HG03025 (cell line): ENCODE measurements around the gene XYLT1.

Experiments used
- ATAC-seq: cut with Tn5 transposase; IDR thresholded peaks from one replicate; pipeline ENCODE4 v1.9.1; 2021; ENCODE audit warnings: mild to moderate bottlenecking, moderate library complexity; ENCODE audit not compliant: unreplicated experiment, low FRiP score

Gene XYLT1

GRCh38 chr16:17272716-17273115 lies 198.0 kb downstream of the XYLT1 start:
- ATAC-seq, result no peak

GRCh38 chr16:17271687-17272086 lies 199.1 kb downstream of the XYLT1 start:
- ATAC-seq, result no peak

- ATAC-seq, result no peak
Measured at GRCh38 chr16:17270683-17271109, 200.1 kb downstream of the XYLT1 start.

GRCh38 chr16:17270111-17270510 lies 200.6 kb downstream of the XYLT1 start:
- no peak for ATAC-seq

- no peak for ATAC-seq
Measured at GRCh38 chr16:17269439-17269838, 201.3 kb downstream of the XYLT1 start.

GRCh38 chr16:17266608-17267313 lies 204.0 kb downstream of the XYLT1 start:
- ATAC-seq, result no peak

- no peak for ATAC-seq
Measured at GRCh38 chr16:17265154-17265553, 205.6 kb downstream of the XYLT1 start.

- no peak for ATAC-seq
Measured at GRCh38 chr16:17261197-17261858, 209.4 kb downstream of the XYLT1 start.

- no peak for ATAC-seq
Measured at GRCh38 chr16:17260276-17260849, 210.4 kb downstream of the XYLT1 start.

GRCh38 chr16:17259751-17260270 lies 210.9 kb downstream of the XYLT1 start:
- no peak for ATAC-seq

GRCh38 chr16:17258848-17259713 lies 211.7 kb downstream of the XYLT1 start:
- no peak for ATAC-seq

GRCh38 chr16:17258077-17258599 lies 212.6 kb downstream of the XYLT1 start:
- ATAC-seq, result no peak

- ATAC-seq, result no peak
Measured at GRCh38 chr16:17257426-17258023, 213.2 kb downstream of the XYLT1 start.

- ATAC-seq, result no peak
Measured at GRCh38 chr16:17252701-17253100, 218.1 kb downstream of the XYLT1 start.

- no peak for ATAC-seq
Measured at GRCh38 chr16:17252064-17252463, 218.7 kb downstream of the XYLT1 start.

- ATAC-seq, result no peak
Measured at GRCh38 chr16:17251496-17251895, 219.3 kb downstream of the XYLT1 start.

GRCh38 chr16:17246974-17247732 lies 223.6 kb downstream of the XYLT1 start:
- no peak for ATAC-seq

GRCh38 chr16:17246268-17246885 lies 224.4 kb downstream of the XYLT1 start:
- no peak for ATAC-seq

- no peak for ATAC-seq
Measured at GRCh38 chr16:17245776-17246175, 225.0 kb downstream of the XYLT1 start.
